CD14-positive monocyte (primary cell): Measurements from ENCODE around the gene ATP6V0A4. TPM values are rescaled to one million over a fixed set of nuclear protein-coding genes. Genes with fewer than 3 reads are reported as not detected.

Experiments
- DNase-seq, 3 donors: peaks; one replicate each; pipeline ENCODE4 v3.0.0-alpha.2; 2011 to 2022
- H2AFZ ChIP-seq: 2 replicates; pipeline ENCODE4 v1.6.0; 2012; ENCODE audit warnings: mild to moderate bottlenecking, low read depth, low read length, inconsistent platforms; ENCODE audit not compliant: insufficient read depth, poor library complexity, severe bottlenecking
- H3K27ac ChIP-seq, 2 donors: 1 replicate in 1 of 2; 2 replicates in 1 of 2; pipeline ENCODE4 v1.5.1; 2012 to 2013; ENCODE audit warnings: low read length in 2 of 2, control low read depth in 1 of 2, inconsistent platforms in 1 of 2, low read depth in 1 of 2, mild to moderate bottlenecking in 1 of 2
- H3K27me3 ChIP-seq, 2 donors: one replicate each; pipeline versions ENCODE4 v1.6.0 to v1.6.1; 2011 to 2013; ENCODE audit warnings: low read length in 2 of 2; ENCODE audit not compliant: control insufficient read depth in 2 of 2, insufficient read depth in 2 of 2
- H3K36me3 ChIP-seq, 2 donors: replicated peaks in 1 of 2; 1 replicate in 1 of 2; 2 replicates in 1 of 2; pipeline versions ENCODE4 v1.5.1 to v1.6.1; 2012 to 2013; ENCODE audit warnings: low read length in 2 of 2, control low read depth in 1 of 2, inconsistent platforms in 1 of 2, mild to moderate bottlenecking in 1 of 2; ENCODE audit not compliant: insufficient read depth in 2 of 2, control insufficient read depth in 1 of 2
- H3K4me1 ChIP-seq, 2 donors: 1 replicate in 1 of 2; 2 replicates in 1 of 2; pipeline versions ENCODE4 v1.5.1 to v1.6.1; 2012 to 2013; ENCODE audit warnings: low read length in 2 of 2, control low read depth in 1 of 2, inconsistent platforms in 1 of 2, mild to moderate bottlenecking in 1 of 2, moderate library complexity in 1 of 2; ENCODE audit not compliant: insufficient read depth in 2 of 2, control insufficient read depth in 1 of 2
- H3K4me2 ChIP-seq: replicated peaks from 2 replicates; pipeline ENCODE3; 2012; ENCODE audit warnings: low read length, moderate library complexity, mild to moderate bottlenecking; ENCODE audit not compliant: poor library complexity, severe bottlenecking; ENCODE audit errors: extremely low read depth
- H3K4me3 ChIP-seq, 3 experiments: fragments of 200-600 bp in 1 of 3; sonication (generic) in 1 of 3; replicated peaks in 1 of 3; 1 replicate in 2 of 3; 2 replicates in 1 of 3; pipeline ENCODE4 v1.5.1; 2011 to 2013; ENCODE audit warnings: low read length in 3 of 3, mild to moderate bottlenecking in 3 of 3, control low read depth in 2 of 3, low read depth in 2 of 3, inconsistent platforms in 1 of 3, moderate library complexity in 1 of 3
- H3K79me2 ChIP-seq: 2 replicates; pipeline ENCODE4 v1.6.0; 2012; ENCODE audit warnings: mild to moderate bottlenecking, control low read depth, inconsistent platforms, low read length, moderate library complexity; ENCODE audit not compliant: insufficient read depth
- H3K9ac ChIP-seq: 2 replicates; pipeline ENCODE4 v1.6.0; 2017; ENCODE audit warnings: low read length, mild to moderate bottlenecking; ENCODE audit not compliant: insufficient read depth, poor library complexity, severe bottlenecking
- H3K9me3 ChIP-seq, 2 donors: replicated peaks in 1 of 2; 1 replicate in 1 of 2; 2 replicates in 1 of 2; pipeline versions ENCODE4 v1.5.1 to v1.6.1; 2012 to 2013; ENCODE audit warnings: low read length in 2 of 2, control low read depth in 1 of 2; ENCODE audit not compliant: control insufficient read depth in 1 of 2, insufficient read depth in 1 of 2
- H4K20me1 ChIP-seq: 2 replicates; pipeline ENCODE4 v1.6.0; 2012; ENCODE audit warnings: mild to moderate bottlenecking, low read length, control low read depth, moderate library complexity; ENCODE audit not compliant: insufficient read depth
- H3K27ac Mint-ChIP-seq, 7 donors: one replicate each; pipeline ENCODE4 v1.8.0; 2020; ENCODE audit warnings: mild to moderate bottlenecking in 7 of 7, mixed read lengths in 7 of 7, moderate library complexity in 6 of 7, inconsistent platforms in 2 of 7
- H3K27me3 Mint-ChIP-seq, 3 donors: one replicate each; pipeline ENCODE4 v1.8.0; 2021 to 2022; ENCODE audit warnings: low read depth in 3 of 3, mild to moderate bottlenecking in 3 of 3, mixed read lengths in 3 of 3, moderate library complexity in 3 of 3, inconsistent platforms in 1 of 3
- H3K36me3 Mint-ChIP-seq, 2 donors: one replicate each; pipeline ENCODE4 v1.8.0; 2020; ENCODE audit warnings: mixed read lengths in 2 of 2, inconsistent platforms in 1 of 2, mild to moderate bottlenecking in 1 of 2
- H3K4me1 Mint-ChIP-seq: one replicate; pipeline ENCODE4 v1.8.0; 2020; ENCODE audit warnings: mild to moderate bottlenecking, mixed read lengths
- H3K4me3 Mint-ChIP-seq, 2 donors: one replicate each; pipeline ENCODE4 v1.8.0; 2020; ENCODE audit warnings: mild to moderate bottlenecking in 2 of 2, mixed read lengths in 2 of 2, moderate library complexity in 1 of 2
- H3K9me3 Mint-ChIP-seq, 7 donors: one replicate each; pipeline ENCODE4 v1.8.0; 2020 to 2022; ENCODE audit warnings: mixed read lengths in 7 of 7, mild to moderate bottlenecking in 6 of 7, moderate library complexity in 6 of 7, inconsistent platforms in 2 of 7
- WGBS: methylation state at CpG from one replicate; pipeline ENCODE4 v1.1.5; 2013; ENCODE audit warnings: missing lambda C conversion rate; ENCODE audit not compliant: insufficient coverage; 5-methylcytosine and 5-hydroxymethylcytosine counted together
- intact Hi-C, 2 donors: fragments of 100-400 bp; cut with micrococcal nuclease; formaldehyde crosslinking; loops; one replicate each; pipeline versions ENCODE4 v1.15.0 to v1.15.1; 2023
- polyA plus RNA-seq, 3 donors: library from polyadenylated mRNA; depleted of rRNA in 1 of 3; unstranded in 2 of 3; stranded (reverse) in 1 of 3; fragments of 300-500 nt in 2 of 3; fragments of >200 nt in 1 of 3; fragmentation: Illumina TruSeq in 2 of 3; gene quantifications; 1 replicate in 2 of 3; 2 replicates in 1 of 3; pipeline ENCODE4 v1.2.3, GENCODE V29; 2012 to 2021
- TF ChIP-seq, protein P1 (sequence below): fragments of 200-600 bp; IDR thresholded peaks from one replicate; pipeline ENCODE4 v1.8.0; 2022; ENCODE audit warnings: antibody characterized with exemption, mild to moderate bottlenecking

ATP6V0A4 gene
- polyA plus RNA-seq, 3 donors, result not detected

DNA sequence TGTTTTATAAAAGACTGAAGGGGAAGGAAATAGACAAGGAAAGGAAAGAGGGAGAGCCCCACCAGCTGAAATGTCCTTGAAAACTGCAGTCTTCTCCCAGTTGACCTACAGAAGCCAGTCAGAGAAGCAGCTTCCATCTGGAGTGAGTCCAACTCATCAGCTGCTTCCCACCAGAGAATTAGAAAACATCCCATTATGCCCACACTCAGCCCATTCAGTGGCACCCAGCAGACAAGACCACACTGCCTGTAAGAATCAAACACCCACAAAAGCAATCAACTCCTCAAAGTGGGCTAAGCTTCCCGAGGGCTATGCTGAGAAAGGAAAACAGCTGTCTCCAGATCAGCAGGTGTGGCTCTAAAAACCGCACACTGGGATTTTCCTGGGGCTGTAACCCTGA lies 29.8 kb downstream of the ATP6V0A4 start:
- TF ChIP-seq, protein P1, sequence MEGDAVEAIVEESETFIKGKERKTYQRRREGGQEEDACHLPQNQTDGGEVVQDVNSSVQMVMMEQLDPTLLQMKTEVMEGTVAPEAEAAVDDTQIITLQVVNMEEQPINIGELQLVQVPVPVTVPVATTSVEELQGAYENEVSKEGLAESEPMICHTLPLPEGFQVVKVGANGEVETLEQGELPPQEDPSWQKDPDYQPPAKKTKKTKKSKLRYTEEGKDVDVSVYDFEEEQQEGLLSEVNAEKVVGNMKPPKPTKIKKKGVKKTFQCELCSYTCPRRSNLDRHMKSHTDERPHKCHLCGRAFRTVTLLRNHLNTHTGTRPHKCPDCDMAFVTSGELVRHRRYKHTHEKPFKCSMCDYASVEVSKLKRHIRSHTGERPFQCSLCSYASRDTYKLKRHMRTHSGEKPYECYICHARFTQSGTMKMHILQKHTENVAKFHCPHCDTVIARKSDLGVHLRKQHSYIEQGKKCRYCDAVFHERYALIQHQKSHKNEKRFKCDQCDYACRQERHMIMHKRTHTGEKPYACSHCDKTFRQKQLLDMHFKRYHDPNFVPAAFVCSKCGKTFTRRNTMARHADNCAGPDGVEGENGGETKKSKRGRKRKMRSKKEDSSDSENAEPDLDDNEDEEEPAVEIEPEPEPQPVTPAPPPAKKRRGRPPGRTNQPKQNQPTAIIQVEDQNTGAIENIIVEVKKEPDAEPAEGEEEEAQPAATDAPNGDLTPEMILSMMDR, result no peak
- Histone ChIP-seq H3K9ac (no peak overlapping the region), H3K4me2 (no peak overlapping the region), H3K4me3 (no peak overlapping the region), H3K79me2 (no peaks in the 10 kb centered on the region), H4K20me1 (no peaks in the 10 kb centered on the region), H3K36me3 (no peaks in the 10 kb centered on the region), H3K9me3 (no peaks in the 10 kb centered on the region), H3K4me1 (no peaks in the 10 kb centered on the region), H2AFZ (no peak overlapping the region), H3K27ac (no peak overlapping the region), H3K27me3 (no peaks in the 10 kb centered on the region)
- H3K4me1 Mint-ChIP-seq, result peaks cover 2% of the 10 kb centered on the region
- DNase-seq, result no peak
- intact Hi-C loops, result no loop called here
- WGBS, result 91% methylated on average over 2 of the region's 2 CpGs
- H3K9me3 Mint-ChIP-seq, result peaks cover 0 to 2% (median 0%) of the 10 kb centered on the region in 7 donors
- H3K4me3 Mint-ChIP-seq, result no peak overlapping the region
- H3K36me3 Mint-ChIP-seq, result no peaks in the 10 kb centered on the region
- no peak overlapping the region for H3K27ac Mint-ChIP-seq
- peaks cover 0 to 4% (median 2%) of the 10 kb centered on the region in 3 donors for H3K27me3 Mint-ChIP-seq

DNA sequence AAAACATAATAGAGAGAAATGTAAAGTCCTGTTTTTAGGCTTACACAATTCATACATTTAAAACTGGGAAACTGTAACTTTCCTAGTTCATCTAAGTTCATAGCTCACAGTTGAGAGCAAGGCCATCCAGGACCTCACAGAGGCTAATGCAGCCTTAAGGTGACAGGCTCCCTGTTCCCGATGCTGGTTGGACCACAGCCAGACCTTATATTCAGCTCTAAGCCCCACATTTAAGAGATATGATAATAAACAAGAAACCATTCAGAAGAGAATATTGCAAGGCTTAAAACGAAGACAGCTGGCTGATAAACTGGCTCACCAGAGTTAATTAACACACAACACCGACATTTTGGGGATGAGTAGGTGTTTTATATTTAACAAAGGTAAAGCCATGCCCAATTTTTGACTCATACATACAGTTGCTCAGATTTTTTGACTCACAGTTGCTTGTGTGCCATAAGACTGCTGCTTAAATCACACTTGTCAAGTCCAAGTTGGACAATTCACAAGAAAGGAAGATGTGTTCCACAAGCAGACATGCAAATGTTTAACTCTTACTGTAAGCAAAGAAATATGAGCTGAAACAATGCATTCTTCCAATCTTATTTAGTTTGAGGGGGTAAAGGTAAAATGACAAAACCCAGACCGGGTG lies 41.3 kb downstream of the ATP6V0A4 start:
- Histone ChIP-seq H3K36me3 (no peaks in the 10 kb centered on the region), H3K9me3 (no peaks in the 10 kb centered on the region), H2AFZ (no peak overlapping the region), H3K27ac (no peak overlapping the region), H3K4me3 (no peak overlapping the region), H3K27me3 (peaks cover 0 to 2% of the 10 kb centered on the region in 2 donors), H4K20me1 (no peaks in the 10 kb centered on the region), H3K79me2 (no peaks in the 10 kb centered on the region), H3K9ac (no peak overlapping the region), H3K4me2 (no peak overlapping the region), H3K4me1 (no peaks in the 10 kb centered on the region)
- Mint-ChIP-seq H3K4me1 (peaks cover 3% of the 10 kb centered on the region), H3K36me3 (no peaks in the 10 kb centered on the region), H3K27ac (no peak overlapping the region), H3K27me3 (peaks cover 0 to 6% (median 3%) of the 10 kb centered on the region in 3 donors), H3K4me3 (no peak overlapping the region), H3K9me3 (peaks cover 0 to 3% (median 0%) of the 10 kb centered on the region in 7 donors)
- intact Hi-C loops, result no loop called here
- no peak for DNase-seq
- WGBS, result no CpG with 5 or more reads among the region's 4 CpGs
- TF ChIP-seq, protein P1, result no peak
